Measurements from ENCODE around the gene LRRTM4.

GRCh38 chr2:77054938-77055337, 467.2 kb downstream of the LRRTM4 start:
- TF ChIP-seq POLR2AphosphoS5 (IDR thresholded peaks at IDR 0.05; ENCODE audit: low read depth) (no peak), CTCF (conservative IDR thresholded peaks at IDR 0.05; ENCODE audit: low read depth in 2 of 2) (no peak), EZH2phosphoT487 (IDR thresholded peaks at IDR 0.05; ENCODE audit: unreplicated experiment) (no peak), EZH2 (IDR thresholded peaks at IDR 0.05; ENCODE audit: low read depth, unreplicated experiment) (no peak), CREB1 (CRISPR knock-in tag; IDR thresholded peaks at IDR 0.05; ENCODE audit: low read depth) (no peak), STAT1 (IDR thresholded peaks at IDR 0.05; ENCODE audit: unreplicated experiment) (no peak), REST (IDR thresholded peaks at IDR 0.05; ENCODE audit: unreplicated experiment) (peak; percentile 96), JUNB (IDR thresholded peaks at IDR 0.05; ENCODE audit: unreplicated experiment) (no peak), ZNF331 (CRISPR knock-in tag; IDR thresholded peaks at IDR 0.05; ENCODE audit: low read depth) (no peak)
